MM.1S (cell line): Measurements from ENCODE around the gene ZNF503.

Source experiments
- EZH2 ChIP-seq: fragments of 300-600 bp; sonication (generic); optimal IDR thresholded peaks from 2 replicates; pipeline ENCODE3; 2017; ENCODE audit warnings: low read depth, mild to moderate bottlenecking, antibody characterized with exemption, low read length, mixed read lengths
- EZH2phosphoT487 ChIP-seq: fragments of 300-600 bp; sonication (generic); IDR thresholded peaks from 2 replicates; pipeline ENCODE4 v1.6.1; 2018; ENCODE audit warnings: antibody characterized with exemption, low read length
- TF ChIP-seq, protein P1 (sequence below): fragments of 300-600 bp; sonication (generic); IDR thresholded peaks from 2 replicates; pipeline ENCODE4 v1.5.1; 2016; ENCODE audit warnings: antibody characterized with exemption, low read length, mixed read lengths

DNA sequence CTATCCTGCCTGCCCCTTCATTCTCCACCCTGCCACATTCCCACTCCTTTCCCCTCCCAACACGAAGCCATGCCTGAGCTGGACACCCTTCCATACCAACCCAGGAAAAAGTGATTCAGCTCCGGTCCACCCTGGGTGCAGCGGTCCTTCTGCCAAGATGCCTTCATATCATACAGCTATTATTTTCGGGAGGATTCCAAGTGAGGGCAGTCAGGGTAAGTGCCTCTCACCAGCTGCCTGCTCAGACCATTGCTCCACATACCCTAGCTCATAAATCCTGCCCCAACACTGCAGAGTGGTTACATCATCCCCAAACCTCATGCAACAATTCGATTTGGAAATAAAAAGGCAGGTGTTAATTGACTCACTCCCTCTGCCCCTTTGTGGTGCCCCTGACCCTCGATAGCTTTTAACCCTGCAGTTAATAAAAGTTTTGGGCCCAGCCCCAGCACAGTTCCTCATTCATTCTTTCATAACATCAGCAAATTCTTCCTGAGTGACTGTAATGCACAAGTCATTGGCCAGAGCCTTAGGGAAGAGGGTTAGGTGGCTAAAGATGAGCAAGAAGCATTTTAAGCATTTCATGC is 42.6 kb downstream of the ZNF503 start:
- TF ChIP-seq, protein P1, sequence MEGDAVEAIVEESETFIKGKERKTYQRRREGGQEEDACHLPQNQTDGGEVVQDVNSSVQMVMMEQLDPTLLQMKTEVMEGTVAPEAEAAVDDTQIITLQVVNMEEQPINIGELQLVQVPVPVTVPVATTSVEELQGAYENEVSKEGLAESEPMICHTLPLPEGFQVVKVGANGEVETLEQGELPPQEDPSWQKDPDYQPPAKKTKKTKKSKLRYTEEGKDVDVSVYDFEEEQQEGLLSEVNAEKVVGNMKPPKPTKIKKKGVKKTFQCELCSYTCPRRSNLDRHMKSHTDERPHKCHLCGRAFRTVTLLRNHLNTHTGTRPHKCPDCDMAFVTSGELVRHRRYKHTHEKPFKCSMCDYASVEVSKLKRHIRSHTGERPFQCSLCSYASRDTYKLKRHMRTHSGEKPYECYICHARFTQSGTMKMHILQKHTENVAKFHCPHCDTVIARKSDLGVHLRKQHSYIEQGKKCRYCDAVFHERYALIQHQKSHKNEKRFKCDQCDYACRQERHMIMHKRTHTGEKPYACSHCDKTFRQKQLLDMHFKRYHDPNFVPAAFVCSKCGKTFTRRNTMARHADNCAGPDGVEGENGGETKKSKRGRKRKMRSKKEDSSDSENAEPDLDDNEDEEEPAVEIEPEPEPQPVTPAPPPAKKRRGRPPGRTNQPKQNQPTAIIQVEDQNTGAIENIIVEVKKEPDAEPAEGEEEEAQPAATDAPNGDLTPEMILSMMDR: no peak
- no peak for TF ChIP-seq EZH2
- TF ChIP-seq EZH2phosphoT487: no peak
